Measurements from ENCODE around the gene PDHB. TPM values are rescaled to one million over a fixed set of nuclear protein-coding genes. Genes with fewer than 3 reads are reported as not detected.

The PDHB gene
- total RNA-seq, 2 experiments from 2014 or later = 53.9 to 58.8 TPM

DNA sequence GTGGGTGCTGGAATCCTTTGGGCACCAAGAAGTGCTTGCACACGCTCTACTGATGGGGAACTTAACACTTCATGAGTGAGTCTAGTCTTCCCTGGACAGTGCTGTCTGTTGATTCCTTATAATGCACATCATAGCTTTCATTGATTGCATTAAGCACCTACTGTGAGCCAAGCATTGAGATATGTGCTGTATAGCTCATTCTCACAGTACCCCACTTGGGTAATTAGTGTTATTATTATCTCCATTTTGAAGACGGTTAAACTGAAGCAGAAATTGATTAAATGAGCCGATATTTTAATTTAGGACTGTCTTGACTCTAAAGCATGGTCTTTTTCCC, 504 bp upstream of the PDHB start:
- Mint-ChIP-seq H3K27me3 (no peaks in the 10 kb centered on the region), H3K4me1 (ENCODE audit: low read depth) (peaks cover 24% of the 10 kb centered on the region), H3K36me3 (ENCODE audit: low read depth) (peaks cover 7% of the 10 kb centered on the region), H3K27ac (peak overlapping the region; percentile 86), H3K4me3 (peak overlapping the region; percentile 96), H3K9me3 (no peaks in the 10 kb centered on the region)
- no peak for ATAC-seq
- CTCF ChIA-PET = interaction anchor here (1.2 to 1.6 kb wide), 3 partner anchors 19 to 196 kb away, joined by 3 to 4 read pairs (median 4); partner anchors contain the start of gene KCTD6
- DNase-seq = no peak
- intact Hi-C loops (cut with micrococcal nuclease) = loop anchor here (10.0 kb wide), 1 partner anchor 101 kb away; the partner anchor contains the start of gene ACOX2
- TF ChIP-seq, protein P1, sequence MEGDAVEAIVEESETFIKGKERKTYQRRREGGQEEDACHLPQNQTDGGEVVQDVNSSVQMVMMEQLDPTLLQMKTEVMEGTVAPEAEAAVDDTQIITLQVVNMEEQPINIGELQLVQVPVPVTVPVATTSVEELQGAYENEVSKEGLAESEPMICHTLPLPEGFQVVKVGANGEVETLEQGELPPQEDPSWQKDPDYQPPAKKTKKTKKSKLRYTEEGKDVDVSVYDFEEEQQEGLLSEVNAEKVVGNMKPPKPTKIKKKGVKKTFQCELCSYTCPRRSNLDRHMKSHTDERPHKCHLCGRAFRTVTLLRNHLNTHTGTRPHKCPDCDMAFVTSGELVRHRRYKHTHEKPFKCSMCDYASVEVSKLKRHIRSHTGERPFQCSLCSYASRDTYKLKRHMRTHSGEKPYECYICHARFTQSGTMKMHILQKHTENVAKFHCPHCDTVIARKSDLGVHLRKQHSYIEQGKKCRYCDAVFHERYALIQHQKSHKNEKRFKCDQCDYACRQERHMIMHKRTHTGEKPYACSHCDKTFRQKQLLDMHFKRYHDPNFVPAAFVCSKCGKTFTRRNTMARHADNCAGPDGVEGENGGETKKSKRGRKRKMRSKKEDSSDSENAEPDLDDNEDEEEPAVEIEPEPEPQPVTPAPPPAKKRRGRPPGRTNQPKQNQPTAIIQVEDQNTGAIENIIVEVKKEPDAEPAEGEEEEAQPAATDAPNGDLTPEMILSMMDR (IDR thresholded peaks at IDR 0.05) = no peak
- POLR2A ChIA-PET = interaction anchor here (0.9 to 1.5 kb wide), 4 partner anchors 14 to 128 kb away, joined by 3 to 5 read pairs (median 3); partner anchors contain the start of genes HTD2 and RPP14

DNA sequence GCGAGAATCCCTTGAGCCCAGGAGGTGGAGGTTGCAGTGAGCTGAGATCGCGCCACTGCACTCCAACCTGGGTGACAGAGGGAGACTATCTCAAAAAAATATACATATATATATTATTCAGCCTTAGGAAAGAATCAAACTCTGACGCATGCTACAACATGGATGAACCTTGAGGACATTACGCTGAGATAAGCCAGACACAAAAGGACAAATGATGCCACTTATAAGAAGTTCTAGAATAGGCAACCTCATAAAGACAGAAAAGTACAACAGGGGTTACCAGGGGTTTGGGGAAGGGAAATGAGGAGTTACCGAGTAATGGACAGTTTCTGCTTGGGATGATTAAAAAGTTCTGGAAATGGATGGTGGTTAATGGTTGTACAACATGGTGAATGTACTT, 727 bp downstream of the PDHB start:
- POLR2A ChIA-PET = interaction anchor here (0.6 to 1.5 kb wide), 7 partner anchors 8 to 138 kb away, joined by 3 to 4 read pairs (median 3); partner anchors contain the start of genes HTD2, KCTD6 and RPP14
- H3K27ac Mint-ChIP-seq = peak overlapping the region; percentile 93
- DNase-seq (no peak), ATAC-seq (no peak)
- H3K4me3 Mint-ChIP-seq = peak overlapping the region; percentile 96
- peaks cover 8% of the 10 kb centered on the region for H3K36me3 Mint-ChIP-seq (ENCODE audit: low read depth)
- intact Hi-C loops (cut with micrococcal nuclease) = loop anchor here (10.0 kb wide), 1 partner anchor 102 kb away; the partner anchor contains the start of gene ACOX2
- CTCF ChIA-PET = interaction anchor here (0.9 to 1.3 kb wide), 2 partner anchors 100 to 126 kb away, joined by 3 to 6 read pairs; partner anchors contain the start of genes HTD2 and RPP14
- TF ChIP-seq, protein P1 (IDR thresholded peaks at IDR 0.05) = no peak
- peaks cover 24% of the 10 kb centered on the region for H3K4me1 Mint-ChIP-seq (ENCODE audit: low read depth)
- H3K9me3 Mint-ChIP-seq = no peaks in the 10 kb centered on the region
- no peaks in the 10 kb centered on the region for H3K27me3 Mint-ChIP-seq

DNA sequence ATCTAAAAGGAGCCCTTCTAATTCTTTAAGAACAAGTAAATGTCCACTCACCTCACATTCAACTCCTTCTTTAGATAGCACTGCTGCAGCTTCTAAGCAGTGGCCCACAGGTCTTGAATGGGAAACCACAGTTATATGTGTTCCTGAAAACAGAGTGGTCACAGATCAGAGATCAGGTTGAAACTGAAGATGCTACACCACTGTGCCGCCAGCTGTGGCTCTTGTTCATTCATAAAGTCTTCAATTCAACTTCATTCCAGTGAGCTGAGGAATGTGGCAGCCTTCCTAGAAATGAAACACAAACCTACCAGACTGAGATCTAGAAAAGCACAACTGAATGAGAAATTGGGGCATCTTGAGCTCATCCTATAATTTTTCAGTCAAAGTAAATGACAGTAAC, 4.0 kb downstream of the PDHB start:
- DNase-seq (no peak), ATAC-seq (no peak)
- Mint-ChIP-seq H3K9me3 (no peaks in the 10 kb centered on the region), H3K36me3 (ENCODE audit: low read depth) (peaks cover 22% of the 10 kb centered on the region), H3K4me1 (ENCODE audit: low read depth) (peaks cover 21% of the 10 kb centered on the region), H3K27ac (peak overlapping the region; percentile 46), H3K4me3 (no peak overlapping the region), H3K27me3 (no peaks in the 10 kb centered on the region)
- TF ChIP-seq, protein P1 (IDR thresholded peaks at IDR 0.05) = no peak
- intact Hi-C loops (cut with micrococcal nuclease) = loop anchor here (10.0 kb wide), 1 partner anchor 105 kb away; the partner anchor contains the start of gene ACOX2
- POLR2A ChIA-PET = interaction anchor here (0.9 to 1.1 kb wide), 2 partner anchors 62 to 123 kb away, joined by 3 to 5 read pairs; partner anchors contain the start of genes HTD2 and RPP14
- CTCF ChIA-PET = interaction anchor here (0.8 to 2.7 kb wide), 4 partner anchors 11 to 121 kb away, joined by 3 to 13 read pairs (median 4); partner anchors contain the start of gene KCTD6

DNA sequence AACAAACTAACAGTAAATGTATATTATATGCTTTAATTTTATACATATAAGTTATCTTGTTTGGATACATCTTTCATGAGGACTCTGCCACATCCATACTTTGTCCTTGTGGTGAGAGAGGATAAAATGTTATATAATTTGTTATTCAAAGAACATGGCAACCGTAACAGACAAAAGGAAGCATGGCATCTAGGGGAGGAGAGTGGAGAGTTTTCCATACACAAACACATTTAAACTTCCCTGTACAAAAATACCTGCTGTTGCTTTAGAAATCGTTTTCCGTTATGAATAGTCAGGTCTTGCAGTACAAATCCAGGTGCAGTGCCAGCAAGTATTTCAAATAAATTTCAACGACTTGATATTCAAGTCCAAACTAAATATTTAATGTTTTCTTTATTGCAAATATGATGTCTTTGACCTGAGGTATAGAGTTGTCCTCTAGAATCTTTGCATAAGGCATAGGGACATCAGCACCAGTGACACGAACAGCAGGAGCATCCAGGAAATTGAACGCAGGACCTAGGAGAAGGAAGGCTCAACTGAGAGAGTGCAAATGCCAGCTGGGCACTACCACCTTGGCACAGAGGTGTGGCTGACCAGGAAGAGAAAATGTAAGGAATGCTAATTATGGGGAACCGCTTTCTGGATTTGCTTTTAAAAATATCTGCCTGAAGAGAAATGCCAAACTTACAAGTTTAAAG, 5.8 kb downstream of the PDHB start:
- DNase-seq (no peak), ATAC-seq (no peak)
- Mint-ChIP-seq H3K27me3 (no peaks in the 10 kb centered on the region), H3K4me1 (ENCODE audit: low read depth) (peaks cover 12% of the 10 kb centered on the region), H3K27ac (peak overlapping the region; percentile 5), H3K36me3 (ENCODE audit: low read depth) (peaks cover 25% of the 10 kb centered on the region), H3K4me3 (no peak overlapping the region), H3K9me3 (no peaks in the 10 kb centered on the region)
- TF ChIP-seq, protein P1 (IDR thresholded peaks at IDR 0.05) = no peak
- POLR2A ChIA-PET = no interaction called here
- intact Hi-C loops (cut with micrococcal nuclease) = no loop called here
- CTCF ChIA-PET = interaction anchor here (0.9 to 2.7 kb wide), 2 partner anchors 13 to 120 kb away, joined by 3 to 13 read pairs; no protein-coding TSS in a partner anchor

DNA sequence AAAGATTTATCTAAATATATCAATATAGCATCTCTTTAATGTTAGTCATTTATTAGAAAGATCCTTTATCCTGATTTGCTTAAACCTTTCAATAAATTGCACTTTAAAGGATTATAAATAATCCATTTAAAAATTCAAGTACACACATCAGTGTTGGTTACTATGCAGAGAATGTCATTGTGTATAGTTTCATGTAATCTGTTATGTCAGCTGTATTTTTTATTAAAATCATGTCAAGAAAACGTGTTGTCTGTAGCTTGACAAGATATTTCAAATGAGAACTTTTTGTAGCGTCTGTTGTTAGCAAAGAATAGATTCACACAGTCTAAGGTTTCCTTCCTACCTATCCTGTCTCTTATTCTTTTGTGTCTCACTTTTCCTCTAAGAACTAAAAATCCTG, 7.8 kb downstream of the PDHB start:
- Mint-ChIP-seq H3K36me3 (ENCODE audit: low read depth) (peaks cover 24% of the 10 kb centered on the region), H3K27me3 (no peaks in the 10 kb centered on the region), H3K9me3 (no peaks in the 10 kb centered on the region), H3K4me1 (ENCODE audit: low read depth) (peaks cover 6% of the 10 kb centered on the region), H3K27ac (peak overlapping the region; percentile 61), H3K4me3 (no peak overlapping the region)
- ATAC-seq (no peak), DNase-seq (no peak)
- intact Hi-C loops (cut with micrococcal nuclease) = no loop called here
- ChIA-PET CTCF (interaction anchor here (0.7 to 2.1 kb wide), 5 partner anchors 10 to 259 kb away, joined by 3 to 7 read pairs (median 4); no protein-coding TSS in a partner anchor), POLR2A (interaction anchor here (2.2 kb wide), 1 partner anchor 10 kb away, joined by 9 read pairs; no protein-coding TSS in a partner anchor)
- TF ChIP-seq, protein P1 (IDR thresholded peaks at IDR 0.05) = no peak

Data from activated CD8-positive, alpha-beta T cell treated with anti-CD3 and anti-CD28 coated beads for 36 hours (primary cell).